NCI-H526 (cell line): ENCODE results near the gene ABHD12.
"Not testable (repeated sequence)": the region's sequence is repeated elsewhere in the genome, so short reads cannot be mapped to it uniquely, and the experiment has no call there.

Experiments used
- DNase-seq, 2 experiments: peaks; one replicate each; lab custom pipeline; 2025; lab: John Stamatoyannopoulos, UW

Gene ABHD12

DNA sequence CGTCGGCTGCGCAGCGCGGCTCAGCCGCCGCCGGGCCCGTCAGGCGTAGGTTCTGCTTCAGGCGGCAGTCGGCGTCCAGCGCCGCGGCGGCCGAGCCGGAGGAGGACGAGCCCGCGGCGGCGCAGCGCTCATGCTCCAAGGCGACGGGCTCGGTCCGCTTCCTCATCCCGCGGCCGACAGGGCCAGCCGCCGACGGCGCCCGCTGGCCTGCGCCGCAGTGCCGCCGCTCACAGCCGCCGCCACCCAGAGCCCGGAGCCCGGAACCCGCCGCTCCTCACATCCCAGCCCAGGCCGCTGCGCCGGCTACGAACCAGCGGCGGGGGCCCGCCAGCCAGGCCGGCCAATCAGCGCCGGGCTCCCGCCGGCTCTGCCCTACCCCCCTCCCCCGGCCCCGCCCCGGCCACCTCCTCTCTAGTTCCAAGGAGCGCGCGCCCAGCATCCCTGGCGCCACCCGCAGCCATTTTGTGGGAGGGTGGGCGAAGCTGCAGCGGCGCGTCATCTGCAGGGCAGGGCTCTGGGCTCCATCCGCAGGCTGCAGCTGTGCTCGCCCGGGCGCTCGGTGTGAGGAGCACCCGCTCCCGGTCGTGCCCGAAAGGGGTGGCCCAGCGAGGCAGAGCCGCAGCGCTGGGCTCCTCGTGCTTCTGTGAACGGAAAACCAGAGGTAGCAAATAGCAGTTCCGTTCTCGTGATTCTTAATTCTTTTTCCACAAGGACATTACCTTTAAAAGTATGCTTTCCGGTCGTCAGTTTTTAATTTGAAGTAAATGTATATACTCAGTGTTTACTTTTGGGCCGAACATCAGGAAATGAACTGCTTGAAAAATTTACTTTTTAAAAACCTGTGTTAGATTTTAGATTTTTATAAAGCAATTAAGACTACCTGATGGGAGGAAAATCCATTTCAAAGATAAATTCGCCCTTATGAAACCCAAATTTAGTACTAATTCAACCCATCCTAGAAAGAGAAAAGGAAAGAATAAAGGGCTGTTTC, at the start of gene ABHD12:
ABHD12 (minus strand) TSS at position 298 of the 991 bp plus-strand sequence; CDS start at position 166, 132 bp downstream.
- DNase-seq, result peak; percentile 92 to 99

DNA sequence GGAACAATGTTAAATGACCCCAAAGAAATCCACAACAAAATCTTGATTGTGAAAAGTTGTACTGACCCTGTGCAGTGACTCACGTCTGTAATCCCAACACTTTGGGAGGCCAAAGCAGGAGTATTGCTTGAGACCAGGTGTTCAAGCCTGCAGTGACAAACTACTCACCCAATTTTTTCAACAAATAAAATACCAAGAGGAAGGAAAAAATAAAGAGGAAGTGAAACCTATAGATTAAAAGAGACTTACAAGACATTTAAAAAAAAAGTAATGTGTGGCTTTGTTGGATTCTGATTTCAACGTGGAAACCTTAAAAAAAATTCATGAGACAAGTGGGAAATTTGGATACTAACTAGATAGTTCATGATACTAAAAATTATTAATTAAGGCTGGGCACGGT, 48.7 kb upstream of the ABHD12 start:
- DNase-seq, result no peak

DNA sequence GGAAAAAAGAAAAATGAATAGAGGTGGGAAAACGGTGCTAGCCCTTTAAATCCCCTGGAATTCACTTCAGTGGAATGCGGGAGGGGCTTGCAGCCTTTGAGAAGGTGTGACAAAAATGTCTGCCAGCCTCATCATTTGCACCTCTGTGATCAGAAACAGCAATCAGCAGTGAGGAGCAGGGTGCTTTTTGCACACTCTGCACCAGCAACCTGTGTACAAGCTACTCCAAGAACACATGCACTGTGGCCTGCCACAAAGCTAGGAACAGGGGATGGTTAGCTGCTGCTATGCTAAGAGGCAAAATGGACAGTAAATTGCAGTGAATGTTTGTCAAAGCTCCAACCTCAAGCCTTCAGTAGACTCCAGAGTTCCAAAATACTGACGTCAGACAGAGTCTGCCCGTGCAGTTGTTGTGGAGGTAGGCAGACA, 46.5 kb upstream of the ABHD12 start:
- DNase-seq, result no peak

DNA sequence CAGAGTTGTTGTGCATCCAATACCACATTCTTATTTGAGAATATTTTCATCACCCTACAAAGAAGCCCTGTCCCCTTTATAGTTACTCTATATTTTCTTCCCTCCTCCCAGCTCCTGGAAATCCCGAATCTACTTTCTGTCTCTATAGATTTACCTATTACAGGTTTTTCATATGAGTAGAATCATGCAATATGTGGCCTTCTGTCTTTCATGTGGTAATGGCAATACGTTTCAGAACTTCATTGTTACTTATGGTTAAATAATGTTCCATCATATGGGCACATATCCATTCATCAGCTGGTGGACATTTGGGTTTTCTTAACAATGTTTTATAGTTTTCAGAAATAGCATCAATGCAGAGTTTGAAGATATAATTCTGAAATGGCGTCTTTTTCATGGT, 33.9 kb upstream of the ABHD12 start:
- no peak for DNase-seq

DNA sequence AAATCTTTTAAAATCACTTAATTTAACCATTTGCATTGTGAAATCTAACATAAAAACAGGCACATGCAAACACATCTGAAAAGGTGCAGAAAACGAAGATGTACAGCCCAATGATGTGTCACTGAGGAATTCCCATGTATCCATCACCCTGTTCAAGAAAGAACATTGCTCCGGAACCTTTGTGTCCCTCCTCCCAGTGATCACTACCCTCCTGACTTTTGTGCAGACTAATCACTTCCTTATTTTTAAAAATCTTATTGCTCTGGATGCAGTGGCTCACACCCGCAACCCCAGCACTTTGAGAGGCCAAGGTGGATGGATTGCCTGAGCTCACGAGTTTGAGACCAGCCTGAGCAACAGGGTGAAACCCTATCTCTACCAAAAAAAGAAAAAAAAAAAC, 31.4 kb upstream of the ABHD12 start:
- DNase-seq, result no peak

DNA sequence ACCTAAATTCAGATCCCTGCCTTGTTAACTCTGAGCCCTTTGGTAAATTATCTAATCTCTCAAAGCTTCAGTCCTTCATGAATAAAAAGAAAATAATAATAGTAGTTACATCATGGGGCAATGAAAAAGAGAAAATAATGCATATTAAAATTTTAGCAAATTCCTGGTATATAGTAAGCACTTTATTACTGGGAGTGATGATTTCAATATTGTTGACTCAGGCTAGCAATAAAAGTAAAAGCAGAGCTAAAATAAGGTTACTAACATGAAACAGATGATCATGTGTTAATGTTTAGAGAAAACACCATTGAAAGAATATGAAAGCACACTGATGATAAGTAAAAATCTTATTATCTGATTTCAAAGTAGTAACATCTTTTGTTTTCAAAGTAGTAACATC, 30.5 kb upstream of the ABHD12 start:
- no peak for DNase-seq

DNA sequence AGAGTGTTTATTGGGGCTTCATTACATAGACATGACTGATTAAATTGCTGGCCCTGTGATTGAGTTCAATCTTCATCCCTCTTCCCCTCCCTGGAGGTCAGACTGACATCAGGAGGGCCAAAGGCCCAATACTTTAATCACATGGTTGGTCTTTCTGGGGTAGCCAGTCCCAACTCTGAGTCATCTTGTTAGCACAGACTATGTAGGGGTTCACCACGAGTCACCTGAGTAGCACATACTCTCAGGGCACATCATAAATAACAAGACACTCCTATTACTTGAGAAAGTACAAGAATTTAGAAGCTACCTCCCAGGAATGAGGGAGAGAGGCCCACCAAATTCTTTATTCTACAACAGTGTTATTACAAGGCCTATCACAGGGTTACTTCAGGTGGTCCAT, 28.1 kb upstream of the ABHD12 start:
- no peak for DNase-seq

DNA sequence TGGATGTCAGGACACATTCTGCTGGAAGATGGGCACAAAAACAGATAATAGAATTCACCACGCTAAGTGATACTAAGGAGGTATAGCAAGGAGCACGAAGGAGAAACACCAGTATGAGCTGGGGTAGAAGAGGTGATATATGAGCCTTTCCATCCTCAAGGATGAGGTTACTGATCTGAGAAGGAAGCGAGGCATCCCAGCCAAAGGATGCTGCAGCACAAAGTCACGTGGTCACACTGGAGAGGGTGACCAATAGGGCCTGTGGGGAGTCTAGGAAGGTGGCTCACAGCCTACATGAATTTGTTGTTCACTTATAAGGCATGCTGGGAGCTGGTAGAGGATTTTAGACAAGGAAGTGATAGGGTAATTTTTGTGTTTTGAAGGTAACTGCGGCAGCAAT, 18.3 kb upstream of the ABHD12 start:
- no peak for DNase-seq

DNA sequence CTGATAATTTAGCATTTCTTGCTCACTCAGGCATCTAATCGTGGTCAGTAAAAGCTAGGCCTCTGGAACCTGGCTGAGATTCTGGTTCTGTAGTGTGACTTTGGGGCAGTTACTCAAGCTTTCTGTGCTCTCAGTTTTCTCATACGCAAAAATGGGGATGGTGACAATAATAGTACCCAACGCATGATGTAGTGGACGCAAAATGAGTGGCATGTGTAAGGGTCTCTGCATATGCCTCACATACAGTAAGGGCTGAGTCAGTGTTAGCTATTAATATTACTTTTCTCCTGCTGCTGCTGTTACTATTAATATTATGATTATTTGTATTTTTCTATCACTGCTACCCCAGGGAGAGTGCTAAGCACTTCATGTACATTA, 17.5 kb upstream of the ABHD12 start:
- DNase-seq, result peak in 1 of 2 experiments; percentile 33

DNA sequence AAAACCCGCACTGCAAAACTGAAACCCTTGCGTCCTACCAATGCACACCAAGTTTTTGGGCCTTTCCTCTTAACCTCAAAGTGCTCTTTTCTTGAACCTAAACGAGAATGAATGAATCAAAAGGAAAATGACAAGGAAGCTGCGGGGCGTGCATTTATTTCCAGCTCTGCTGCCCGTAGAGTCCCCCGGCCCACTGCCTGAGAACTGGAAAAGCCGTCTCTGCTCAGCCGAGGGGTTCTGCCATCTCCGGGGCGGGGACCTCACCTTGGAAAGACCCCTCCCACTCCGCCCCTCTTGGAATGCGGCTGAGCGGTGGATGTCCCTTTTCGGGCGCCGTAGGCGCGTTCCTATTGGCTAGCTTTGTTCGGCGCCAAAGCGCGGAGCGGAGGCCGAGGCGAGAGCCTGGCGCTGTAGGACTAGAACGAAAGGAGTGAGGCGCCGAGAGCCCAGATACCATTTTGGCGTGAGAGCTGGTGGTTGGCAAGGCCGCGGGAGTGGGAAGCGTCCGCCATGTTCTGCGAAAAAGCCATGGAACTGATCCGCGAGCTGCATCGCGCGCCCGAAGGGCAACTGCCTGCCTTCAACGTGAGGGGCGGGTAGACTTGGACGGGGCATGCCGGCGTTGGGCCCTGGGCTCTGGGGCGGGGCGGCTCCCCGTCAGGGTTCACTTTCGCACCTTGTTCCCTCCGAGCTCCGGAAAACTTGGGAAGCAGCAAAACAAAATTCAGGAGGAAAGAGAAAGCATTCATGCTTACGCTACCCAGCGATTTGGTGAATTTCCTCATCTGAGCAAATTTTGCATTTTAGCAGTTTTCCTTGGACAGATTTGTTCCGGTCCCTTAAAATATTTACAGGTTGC, 16.9 kb upstream of the ABHD12 start, which contains the start of gene GINS1:
GINS1 (plus strand) TSS at position 363 of the 859 bp plus-strand sequence; CDS start at position 511, 148 bp downstream.
- peak; percentile 94 to 98 for DNase-seq

DNA sequence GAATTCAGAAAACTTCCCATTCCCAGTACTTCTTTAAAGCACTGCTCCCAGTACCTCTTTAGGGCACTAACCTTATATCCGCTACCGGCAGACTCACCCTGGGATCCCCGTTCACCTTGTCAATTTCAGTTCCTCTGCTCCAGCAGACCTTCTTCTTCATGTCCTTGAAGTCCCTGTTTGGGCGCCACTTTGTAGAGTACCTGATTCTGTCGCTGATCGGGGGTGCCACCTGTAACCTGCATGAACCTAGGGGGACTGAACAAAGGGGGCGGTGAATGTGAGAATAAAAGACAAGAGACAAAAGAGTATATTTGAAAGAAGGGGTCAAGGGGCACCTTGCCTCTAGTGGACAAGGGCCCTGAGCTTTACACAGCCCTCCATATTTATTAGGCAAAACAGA, 11.9 kb upstream of the ABHD12 start:
- no peak for DNase-seq

DNA sequence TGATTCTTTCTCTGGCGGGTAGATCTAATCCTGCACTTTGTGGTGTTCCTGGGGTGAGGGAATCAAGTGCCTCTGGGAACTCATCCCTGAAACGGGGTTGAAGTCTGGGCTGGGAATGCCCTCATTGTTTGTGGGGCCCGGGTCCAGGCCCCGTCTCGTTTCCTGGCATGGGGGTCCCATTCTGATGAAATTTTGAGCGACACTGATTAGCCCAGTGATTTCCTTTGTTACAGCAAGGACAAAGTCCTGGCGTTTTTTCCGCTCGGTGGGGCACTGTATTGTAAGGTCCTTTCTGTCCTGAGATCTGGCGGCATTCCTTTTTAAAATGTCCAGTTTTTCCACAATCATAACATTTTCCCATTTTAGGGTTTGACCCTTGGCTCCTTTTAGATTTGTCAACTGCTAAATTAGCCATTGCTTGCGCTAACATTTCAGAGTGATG, 9.7 kb upstream of the ABHD12 start:
- not testable (repeated sequence) for DNase-seq

DNA sequence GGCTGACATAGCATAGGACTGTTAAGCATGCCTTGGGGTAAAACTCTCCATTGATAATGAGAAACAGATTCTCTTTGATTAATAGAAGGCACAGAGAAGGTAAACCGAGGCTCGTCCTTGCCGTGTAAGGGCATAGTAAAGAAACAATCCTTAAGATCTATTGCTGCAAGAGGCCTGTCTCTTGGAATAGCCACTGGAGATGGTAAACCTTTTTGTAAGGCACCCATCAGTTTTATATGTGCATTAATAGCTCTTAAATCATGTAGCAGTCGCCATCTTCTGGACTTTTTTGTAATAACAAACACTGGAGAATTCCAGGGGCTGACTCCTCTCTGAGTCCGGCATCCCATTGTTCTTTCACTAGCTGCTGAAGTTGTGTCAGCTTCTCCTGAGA, 8.4 kb upstream of the ABHD12 start:
- peak; percentile 72 to 89 for DNase-seq

DNA sequence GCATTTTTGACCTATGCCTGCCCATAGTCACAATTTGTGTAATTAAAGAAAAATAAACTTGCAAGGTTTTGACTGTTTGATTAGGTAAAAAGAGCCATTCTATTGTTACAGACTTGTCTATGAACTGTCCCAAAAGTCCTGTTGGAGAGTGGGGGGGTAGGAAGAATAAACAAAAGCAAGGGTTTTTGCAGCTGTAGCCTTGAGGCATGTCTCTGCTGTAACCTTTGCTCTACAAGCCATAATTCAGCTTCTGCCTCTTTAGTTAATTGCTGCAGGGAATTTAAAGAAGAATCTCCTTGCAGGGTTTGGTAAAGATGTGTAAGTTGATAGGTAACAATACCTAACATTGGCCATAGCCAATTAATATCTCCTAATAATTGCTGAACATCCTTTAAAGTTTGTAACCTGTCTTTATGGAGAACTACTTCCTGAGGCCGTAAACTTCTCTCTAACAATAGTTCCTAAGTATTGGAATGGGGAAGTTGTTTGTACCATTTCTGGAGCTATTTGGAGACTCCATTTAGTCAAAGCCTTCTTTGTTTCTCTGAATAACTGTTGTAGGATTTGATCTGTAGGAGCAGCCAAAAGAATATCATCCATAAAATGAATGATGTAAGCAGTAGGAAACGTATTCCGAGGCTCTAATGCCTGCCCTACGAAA, 7.9 kb upstream of the ABHD12 start:
- DNase-seq, result no peak

DNA sequence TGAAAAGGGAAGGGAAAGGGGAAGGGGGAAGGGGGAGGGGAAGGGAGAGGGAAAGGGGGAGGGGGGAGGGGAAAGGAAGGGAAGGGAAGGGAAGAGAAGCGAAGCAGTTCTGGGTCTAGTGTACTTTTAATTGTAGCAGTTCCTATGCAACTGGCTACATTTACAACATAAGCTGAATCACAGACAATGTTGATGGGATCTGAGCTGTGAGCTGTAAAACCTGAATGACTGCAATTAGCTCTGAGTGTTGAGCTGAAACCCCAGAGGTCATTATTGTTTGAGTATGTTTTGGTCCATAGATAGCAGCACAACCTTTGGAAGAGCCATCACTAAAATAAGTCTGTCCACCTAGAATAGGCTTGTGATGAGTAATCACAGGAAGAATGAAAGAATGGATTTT, 7.2 kb upstream of the ABHD12 start:
- peak in 1 of 2 experiments; percentile 37 for DNase-seq

DNA sequence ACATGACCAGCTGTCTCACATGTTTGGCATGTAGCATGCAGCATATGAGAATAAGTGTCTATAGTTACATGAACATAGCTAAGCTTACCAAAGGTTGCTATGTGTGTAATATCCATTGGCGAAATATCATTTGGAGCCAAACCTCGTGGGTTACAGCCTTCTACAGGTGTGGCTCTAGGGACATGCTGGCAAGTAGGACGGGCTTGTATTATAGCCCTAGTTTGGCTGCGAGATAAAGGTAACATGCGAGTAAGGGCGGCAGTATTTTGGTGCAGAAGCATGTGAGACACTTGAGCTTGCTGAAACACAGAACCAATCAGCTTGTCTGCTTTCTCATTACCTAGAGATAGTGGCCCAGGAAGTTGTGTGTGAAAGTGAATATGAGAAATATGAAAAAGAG, 6.5 kb upstream of the ABHD12 start:
- DNase-seq, result no peak

DNA sequence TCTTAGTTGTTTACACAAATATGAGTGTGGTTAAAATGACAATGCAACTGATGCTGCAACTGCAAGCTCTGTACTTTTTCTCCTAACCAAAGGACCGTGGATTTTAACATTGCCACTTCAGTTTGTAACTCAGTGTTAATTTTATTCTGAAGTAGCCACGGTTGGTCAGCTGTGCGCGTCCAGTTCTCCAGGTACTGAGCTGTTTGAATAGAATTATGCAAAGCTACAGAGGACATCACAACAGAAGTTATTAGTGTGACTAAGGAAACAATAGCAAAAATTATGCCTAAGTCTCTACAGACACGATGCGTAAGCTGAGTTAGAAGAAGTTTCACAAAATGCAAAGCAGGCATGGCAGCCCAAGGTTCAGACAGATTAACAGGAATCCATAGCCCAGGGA, 4.4 kb upstream of the ABHD12 start:
- peak; percentile 92 to 93 for DNase-seq

DNA sequence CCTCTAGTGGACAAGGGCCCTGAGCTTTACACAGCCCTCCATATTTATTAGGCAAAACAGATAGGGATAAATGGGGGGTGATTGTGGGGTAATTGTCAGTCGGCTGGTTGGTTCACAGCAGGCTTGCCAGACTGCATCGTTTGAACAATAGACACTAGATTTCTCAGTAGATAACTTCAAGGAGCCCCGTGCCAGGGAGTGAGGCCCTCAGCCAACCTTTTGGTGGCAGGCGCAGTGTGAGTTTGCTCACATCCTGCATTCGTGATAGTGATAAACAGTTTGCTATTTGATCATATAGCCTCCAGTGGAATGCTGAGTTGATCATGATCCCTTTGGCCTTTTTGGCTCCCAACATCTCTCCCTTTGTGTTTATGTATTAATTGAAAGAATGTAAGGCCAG, 3.6 kb upstream of the ABHD12 start:
- peak in 1 of 2 experiments; percentile 46 for DNase-seq

DNA sequence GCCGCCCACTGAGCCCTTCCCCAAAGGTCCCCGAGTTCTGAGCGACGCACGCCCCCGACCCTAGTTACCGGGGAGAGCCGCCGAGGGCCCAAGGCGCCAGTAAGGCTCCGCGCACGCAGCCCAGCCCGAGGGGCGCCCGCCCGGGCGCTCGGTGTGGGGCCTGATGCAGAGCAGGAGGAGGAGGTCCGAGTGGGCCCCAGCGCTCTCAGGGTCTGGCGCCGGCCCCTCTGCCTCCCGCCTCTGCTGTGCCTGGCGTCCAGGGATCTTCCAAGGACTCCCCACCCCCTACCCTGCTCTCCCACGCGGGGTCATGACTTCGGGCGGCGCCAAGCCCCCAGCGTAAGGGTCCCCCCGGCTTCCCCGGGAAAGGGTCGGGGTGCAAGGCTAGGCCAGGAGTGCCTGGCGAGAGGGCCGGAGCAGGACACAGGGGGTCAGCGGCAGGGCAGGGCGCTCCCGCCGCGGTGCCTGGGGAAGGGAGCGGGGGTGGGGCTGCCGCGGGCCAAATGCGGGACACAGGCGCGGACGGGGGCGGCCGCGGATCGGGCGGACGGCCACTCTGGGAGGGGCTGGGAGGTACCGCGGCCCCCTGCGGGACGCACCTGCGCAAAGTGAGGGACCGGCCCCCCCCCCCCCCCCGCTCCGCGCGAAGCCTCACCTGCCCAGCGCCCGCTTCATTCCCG, 637 bp downstream of the ABHD12 start:
- peak; percentile 40 to 69 for DNase-seq

DNA sequence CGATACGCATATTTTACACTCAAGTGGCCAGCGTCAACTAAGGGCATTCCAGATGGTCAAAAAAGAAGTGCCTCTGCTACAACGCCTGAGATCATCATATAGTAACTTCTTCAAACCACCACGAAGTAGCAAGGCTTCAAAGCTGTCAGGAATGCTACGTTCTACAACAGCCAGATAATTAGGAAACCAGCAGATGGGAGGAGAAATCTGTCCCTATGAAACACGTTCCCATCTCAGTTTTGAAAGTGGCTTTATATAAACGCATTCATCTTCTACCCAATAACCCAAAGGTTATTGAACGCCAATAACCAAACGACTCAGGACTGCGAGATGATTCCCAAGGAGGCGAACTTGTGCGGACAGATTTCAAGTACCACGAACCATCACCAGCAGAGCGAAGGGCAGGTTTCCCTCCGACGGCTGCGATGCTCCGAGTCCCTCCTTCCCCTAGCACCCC, 1.2 kb downstream of the ABHD12 start:
- peak; percentile 40 to 43 for DNase-seq

DNA sequence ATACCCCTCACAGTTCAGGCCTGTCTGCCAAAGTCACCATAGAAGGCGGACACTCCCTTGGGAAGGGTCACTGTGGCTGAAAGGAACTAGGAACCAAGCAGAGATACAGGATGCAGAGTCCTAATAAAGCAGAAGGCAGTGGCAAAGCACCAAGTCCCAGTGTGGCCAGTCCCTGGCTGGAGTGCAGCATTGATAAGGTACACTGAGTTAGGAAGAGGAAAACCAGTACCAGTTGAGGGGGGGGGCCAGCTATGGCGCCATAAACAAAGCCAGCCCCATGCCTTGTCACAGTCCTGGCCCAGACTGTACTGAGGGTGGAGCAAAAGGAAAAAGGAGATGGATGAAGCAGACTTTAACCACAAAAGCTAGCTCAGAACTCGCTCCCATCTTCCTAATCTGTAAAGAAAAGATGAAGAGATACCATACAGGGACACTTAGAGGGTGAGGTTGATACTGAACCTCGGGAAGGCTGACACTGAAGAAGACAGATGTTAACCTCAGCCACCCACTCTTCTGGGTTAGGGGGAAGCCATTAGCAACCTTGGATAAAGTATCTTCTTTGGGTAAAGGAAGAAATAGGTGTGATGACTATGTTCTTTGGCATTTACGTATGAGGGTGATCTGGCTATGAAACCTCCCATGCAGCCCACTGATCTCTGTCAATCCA, 7.8 kb downstream of the ABHD12 start:
- DNase-seq, result no peak
